Dedifferentiated amniotic fluid mesenchymal stem cell (primary cell): Measurements from ENCODE around the gene PRMT6.
"Not testable (repeated sequence)": the region's sequence is repeated elsewhere in the genome, so short reads cannot be mapped to it uniquely, and the experiment has no call there.

Experiments used
- DNase-seq: peaks from one replicate; pipeline ENCODE4 v3.0.0-alpha.2; 2016; ENCODE audit errors: extremely low spot score

The PRMT6 gene

DNA sequence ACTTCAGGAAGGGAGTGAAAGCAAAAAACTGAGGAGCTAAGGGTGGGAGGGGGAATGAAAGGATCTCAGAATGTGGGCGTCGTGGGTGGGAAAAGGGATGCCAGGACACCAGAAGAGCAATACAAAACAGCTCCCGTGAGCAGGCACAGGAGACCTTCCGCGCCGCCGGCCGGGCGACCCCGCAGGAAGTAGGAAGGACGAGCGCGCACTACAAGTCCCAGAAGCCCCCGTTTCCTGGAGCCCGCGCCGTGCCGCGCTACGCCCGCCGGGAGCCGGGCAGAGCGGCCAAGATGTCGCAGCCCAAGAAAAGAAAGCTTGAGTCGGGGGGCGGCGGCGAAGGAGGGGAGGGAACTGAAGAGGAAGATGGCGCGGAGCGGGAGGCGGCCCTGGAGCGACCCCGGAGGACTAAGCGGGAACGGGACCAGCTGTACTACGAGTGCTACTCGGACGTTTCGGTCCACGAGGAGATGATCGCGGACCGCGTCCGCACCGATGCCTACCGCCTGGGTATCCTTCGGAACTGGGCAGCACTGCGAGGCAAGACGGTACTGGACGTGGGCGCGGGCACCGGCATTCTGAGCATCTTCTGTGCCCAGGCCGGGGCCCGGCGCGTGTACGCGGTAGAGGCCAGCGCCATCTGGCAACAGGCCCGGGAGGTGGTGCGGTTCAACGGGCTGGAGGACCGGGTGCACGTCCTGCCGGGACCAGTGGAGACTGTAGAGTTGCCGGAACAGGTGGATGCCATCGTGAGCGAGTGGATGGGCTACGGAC lies at the start of gene PRMT6:
Gene PRMT6, plus strand, starts transcription at position 249 of the 771 bp plus-strand sequence. Its CDS starts 42 bp downstream, at position 291.
- peak; percentile 64 for DNase-seq

GRCh38 chr1:107009281-107009680 lies 47.2 kb upstream of the PRMT6 start:
- DNase-seq = no peak

DNA sequence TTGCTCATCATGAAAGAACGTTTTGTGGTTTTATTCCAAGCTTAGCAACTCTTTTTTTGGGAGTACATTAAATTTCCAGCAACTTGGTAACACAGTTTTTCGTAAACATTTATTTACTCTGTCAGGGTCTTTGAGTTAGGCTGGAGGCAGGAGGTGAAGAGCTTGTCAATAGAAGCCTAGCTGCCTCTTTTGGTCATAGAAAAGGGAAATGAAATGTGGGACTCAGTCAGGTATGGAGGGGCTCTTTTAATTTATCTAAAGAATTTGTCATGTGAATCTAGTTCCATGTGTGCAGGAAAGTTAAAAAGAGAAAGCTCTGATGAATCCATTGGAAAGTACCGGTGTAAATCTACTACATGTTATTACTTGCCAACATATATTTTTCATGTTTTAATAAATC lies 45.9 kb upstream of the PRMT6 start:
- DNase-seq = no peak

DNA sequence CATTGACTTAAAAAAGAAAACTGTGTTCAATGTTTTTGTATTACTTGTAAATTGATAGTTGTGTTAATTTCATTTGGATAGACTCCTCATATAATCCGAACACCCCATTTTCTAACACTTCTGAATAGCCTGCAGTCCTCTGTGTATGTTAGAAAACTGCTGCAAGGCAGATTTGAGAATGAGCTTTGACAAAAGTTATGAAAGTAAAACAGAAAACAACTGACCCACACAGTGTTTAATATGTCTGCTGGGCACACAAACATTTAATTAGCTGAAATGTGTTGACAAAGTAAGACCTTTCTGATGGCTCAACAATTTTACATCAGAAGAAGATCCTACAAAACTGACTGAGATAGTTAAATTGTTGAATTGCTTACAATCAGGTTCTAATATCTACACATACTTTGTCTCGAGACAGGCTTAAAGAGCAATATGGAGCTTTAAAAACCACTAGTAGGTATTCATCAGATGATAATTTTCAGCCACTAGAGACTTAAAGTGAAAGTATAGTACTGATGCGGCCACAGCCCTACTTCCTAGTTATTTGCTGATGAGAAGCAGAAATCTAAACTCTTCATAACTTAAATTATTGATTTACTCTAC lies 40.0 kb upstream of the PRMT6 start:
- no peak for DNase-seq

DNA sequence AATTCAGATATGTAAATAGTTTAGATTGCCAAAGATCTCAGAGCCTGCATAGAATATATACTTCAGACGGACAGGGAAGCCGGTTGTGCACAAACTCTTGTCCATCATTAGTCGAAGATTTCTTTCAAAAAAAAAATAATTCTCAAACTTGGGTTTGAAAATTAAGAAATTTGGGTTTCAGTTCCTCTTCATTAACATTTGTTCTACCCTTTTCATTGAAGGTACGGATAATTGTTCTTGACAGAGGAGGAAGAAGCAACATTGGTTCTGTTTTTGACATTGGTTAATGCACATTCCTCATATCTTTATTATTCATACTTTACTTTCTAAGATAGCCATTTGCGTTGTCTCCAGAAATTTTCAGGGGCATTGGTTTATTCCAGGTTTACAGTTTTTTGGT lies 38.0 kb upstream of the PRMT6 start:
- DNase-seq = no peak

DNA sequence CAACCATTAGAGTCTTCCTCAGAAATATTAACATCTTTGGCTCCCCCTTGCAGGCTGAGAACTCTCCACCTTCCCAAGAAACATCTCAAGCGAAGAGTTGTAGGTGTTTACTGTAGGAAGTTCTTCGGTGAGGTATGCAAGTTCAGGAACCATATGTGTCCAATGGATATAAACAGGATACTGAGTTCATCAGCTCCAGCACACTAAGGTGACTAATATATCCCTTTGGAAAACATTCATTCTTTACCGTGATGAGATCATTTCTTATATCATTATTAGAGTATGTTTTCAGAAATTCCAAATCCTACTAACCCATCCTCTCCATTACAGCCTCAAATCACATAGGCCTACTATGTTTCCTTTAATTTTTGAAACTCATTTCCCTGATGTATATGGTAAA lies 37.3 kb upstream of the PRMT6 start:
- no peak for DNase-seq

GRCh38 chr1:107038874-107039273 lies 17.6 kb upstream of the PRMT6 start:
- not testable (repeated sequence) for DNase-seq

DNA sequence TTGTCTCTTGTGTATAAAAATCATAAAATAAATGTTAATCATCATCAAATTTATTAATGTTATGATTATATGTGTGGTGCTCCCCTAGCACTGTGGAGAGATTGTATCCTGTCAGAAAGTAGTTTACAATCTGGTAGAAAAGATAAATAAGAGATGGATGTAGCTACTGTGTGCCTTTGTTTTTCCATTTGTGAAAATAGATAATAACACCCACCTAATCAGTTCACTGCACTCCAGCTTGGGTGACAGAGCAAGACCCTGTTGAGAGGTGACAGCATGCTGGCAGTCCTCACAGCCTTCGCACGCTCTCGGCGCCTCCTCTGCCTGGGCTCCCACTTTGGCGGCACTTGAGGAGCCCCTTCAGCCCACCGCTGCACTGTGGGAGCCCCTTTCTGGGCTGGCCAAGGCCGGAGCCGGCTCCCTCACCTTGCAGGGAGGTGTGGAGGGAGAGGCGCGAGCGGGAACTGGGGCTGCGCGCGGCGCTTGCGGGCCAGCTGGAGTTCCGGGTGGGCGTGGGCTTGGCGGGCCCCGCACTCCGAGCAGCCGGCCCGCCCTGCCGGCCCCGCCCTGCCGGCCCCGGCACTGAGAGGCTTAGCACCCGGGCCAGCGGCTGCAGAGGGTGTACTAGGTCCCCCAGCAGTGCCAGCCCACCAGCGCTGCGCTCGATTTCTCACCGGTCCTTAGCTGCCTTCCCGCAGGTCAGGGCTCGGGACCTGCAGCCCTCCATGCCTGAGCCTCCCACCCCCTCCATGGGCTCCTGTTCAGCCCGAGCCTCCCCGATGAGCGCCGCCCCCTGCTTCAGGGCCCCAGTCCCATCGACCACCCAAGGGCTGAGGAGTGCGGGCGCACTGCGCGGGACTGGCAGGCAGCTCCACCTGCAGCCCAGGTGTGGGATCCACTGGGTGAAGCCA lies 11.9 kb upstream of the PRMT6 start:
- DNase-seq = not testable (repeated sequence)

DNA sequence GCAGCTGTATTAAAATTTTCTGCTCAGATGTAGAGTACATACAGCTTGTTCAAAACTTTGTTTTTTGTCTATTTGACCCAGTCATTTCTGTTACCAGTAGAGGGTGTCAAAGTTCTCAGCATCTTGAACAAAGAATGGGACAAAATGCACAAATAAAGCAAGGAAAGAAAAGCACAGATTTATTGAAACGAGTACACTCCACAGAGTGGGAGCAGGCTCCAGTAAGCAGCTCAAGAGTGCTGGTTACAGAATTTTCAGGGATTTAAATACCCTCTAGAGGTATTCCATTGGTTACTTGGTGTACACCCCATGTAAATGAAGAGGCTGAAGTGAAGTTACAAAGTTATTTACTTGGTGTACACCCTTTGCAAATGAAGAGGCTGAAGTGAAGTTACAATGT lies 8.9 kb upstream of the PRMT6 start:
- DNase-seq = no peak

GRCh38 chr1:107048241-107048640 lies 8.2 kb upstream of the PRMT6 start:
- DNase-seq = no peak

- no peak for DNase-seq
Observed at GRCh38 chr1:107051266-107051665, 5.2 kb upstream of the PRMT6 start.

DNA sequence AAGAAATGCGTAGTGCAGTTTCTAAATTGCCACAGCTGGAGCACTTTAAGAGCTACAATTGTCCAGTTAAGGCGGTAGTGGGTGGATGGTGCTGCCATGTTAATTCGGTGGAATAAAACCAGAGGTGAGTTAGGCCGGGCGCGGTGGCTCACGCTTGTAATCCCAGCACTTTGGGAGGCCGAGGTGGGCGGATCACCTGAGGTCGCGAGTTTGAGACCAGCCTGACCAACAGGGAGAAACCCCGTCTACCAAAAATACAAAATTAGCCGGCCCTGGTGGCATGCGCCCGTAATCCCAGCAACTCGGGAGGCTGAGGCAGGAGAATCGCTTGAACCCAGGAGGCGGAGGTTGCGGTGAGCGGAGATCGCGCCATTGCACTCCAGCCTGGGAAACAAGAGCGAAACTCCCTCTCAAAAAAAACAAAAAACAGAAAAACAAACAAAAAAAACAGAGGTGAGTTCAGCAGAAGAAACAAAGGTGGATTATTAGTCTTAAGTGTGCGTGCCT lies 502 bp upstream of the PRMT6 start:
- not testable (repeated sequence) for DNase-seq

GRCh38 chr1:107057197-107058133 lies 991 bp downstream of the PRMT6 start:
- DNase-seq = peak; percentile 29

DNA sequence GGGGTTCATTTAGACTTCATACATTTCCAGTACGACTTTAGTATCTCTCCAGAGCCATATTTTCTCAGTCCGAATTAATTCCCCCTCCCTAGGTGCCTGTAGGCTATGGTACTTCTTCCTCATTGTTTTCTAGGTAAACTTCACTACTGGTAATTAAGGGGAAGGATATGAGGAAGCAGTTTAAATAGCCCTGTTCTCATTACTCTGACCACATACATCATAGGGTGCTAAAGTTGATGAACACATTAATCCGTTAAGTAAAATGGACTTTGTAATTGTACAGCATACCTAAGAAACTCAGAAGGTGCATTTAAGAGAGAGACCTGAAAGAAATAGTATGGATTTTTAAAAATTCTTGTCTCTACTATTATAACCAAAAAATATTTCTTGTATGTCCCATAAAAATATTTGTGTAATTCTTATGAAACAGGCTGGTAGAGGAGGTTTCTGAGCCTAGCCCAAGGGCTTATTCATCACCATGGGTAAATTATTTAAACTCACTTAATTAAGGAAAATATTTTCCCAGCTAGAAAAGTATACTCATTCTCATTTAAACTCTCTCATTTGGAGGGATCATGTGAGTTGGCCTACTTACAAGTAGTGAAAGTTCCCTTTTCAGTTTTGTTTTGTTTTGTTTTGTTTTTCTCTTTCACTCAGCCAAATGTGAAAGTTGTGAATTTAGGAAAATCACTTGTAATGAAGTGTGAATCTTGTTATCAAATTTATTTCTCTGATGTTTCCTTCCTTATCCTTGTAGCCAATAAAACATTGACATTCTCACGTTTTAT lies 2.0 kb downstream of the PRMT6 start:
- no peak for DNase-seq

DNA sequence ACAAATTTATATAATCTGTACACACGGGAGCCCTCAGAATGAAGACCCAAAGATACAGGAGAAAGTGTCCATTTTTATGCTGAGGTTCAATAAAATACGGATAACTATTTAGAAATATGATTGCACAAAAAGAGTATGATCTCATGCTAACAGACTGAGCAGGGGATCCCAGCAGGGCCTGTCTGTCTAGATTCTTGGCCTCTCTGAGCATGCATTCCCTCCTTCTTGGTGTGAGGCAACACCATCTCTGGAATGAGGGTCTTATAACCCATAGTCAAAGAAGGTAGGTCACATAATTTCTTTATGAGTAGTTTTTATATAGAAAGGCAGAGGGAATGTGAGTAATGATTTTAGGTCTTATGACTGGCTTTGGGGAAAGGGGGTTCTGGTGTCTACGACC lies 5.4 kb downstream of the PRMT6 start:
- DNase-seq = no peak

DNA sequence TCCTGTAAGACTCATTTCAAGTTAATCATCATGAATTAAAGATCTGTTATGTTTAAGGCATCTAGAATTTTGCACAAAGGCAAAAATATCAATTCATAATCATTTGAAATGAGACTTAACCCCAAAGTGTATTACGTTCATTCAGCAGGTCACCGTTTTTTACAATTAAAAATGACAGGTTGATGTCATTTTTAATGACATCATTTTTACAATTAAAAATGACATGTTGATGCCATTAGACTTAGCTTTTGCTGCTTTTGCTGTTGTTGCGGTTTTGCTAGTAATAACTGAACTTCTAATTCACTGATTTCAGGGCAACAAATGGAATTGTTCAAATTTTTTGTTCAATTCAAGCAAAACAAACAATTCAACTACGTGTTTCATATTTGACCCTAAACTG lies 17.0 kb downstream of the PRMT6 start:
- DNase-seq = no peak

GRCh38 chr1:107076841-107077240 lies 20.4 kb downstream of the PRMT6 start:
- no peak for DNase-seq

DNA sequence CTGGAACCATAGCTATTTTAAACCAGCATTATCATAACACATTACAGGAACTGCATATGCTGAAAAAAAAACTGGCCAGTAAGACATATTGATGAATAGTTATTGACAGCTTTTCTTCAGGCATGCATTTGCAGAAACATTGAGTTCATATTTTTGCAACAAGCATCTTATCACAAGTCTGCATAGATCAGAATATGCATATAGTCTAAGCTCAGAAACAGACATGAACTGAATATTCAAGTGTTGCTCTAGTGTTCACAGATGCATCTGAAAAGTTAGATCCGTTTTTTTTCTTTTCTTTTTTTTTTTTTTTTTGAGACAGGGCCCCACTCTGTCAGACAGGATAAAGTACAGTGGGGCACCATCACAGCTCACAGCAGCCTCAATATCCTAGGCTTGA lies 22.8 kb downstream of the PRMT6 start:
- no peak for DNase-seq

DNA sequence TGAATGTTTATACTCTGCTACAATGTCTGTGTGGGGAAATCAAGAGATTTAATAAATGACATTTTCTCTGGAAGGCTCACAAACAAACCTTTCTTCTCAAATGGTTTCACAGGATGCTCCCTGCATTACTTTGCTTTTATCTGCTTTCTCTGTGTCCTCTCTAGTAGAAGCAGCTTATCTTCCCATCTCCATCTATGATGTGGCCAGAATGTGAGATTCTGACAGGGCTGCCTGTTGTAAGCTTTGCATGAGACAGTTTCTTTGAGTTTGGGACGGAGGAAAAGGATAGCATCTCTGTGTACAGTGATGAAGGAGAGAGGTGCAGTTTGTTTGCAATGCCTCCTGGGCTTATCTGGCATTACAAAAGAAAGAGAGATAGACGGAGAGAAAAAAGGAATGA lies 24.6 kb downstream of the PRMT6 start:
- DNase-seq = no peak

DNA sequence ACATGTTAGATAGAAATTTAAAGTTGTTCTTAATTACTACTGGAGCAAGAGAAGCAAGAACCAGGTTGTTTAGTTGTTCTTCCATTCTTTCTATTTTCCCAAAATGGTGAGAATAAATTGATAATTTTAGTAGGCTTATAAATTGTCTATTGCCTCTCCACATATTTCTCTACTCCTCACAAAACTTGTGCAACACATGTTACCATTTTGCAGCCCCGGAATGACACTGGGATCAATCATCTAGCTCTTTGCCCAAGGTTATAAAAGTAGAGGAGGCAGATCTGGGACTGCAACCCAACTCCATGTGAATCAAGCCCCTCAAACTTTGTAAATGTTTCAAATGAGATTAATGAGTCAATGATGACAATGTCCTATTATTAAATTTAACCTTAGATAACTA lies 34.9 kb downstream of the PRMT6 start:
- DNase-seq = no peak
